ENCODE data around the gene PLSCR3.

PLSCR3 gene

DNA sequence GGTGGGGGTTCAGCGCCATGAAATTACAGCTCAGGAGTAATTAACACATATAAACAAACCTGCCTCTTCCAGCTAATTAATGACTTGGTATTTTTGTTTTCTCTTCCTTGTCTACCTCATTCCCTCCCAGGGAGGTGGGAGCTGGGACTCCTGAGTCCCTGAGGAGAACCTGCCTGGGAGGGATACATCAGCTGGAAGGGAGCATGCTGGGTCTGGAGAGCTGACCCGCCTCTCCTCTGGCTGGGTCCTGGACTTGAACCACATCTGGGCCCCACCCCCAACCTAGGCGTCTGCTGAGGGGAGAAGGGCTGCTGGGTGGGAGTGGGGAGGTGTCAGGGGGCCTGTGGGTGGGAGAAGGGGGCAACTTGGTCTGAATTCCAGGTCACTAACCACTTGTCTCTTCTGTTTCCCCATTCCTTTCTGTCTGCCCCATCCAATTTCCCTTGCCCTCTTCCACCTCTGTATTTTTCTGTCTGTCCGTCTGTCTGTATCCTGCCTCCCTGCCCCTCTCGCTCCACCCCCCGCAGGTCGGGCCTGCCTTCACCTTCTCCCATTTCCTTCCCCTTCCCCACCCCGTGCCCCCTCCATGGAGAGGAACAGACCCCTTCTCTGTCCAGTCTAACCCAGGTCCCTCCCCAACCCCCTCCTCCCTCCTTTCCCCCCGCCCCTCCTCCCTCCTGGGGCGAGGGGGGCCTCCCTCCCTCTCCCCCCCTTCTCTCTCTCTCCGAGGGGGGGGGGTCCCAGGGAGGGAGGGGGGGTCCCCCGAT, 13.3 kb upstream of the PLSCR3 start, which contains the start of gene NLGN2:
TSS of gene NLGN2 (plus strand) at position 361 of the 767 bp plus-strand sequence. CDS start 411 bp downstream, outside the sequence.
- Histone ChIP-seq H3K36me3 (ENCODE audit: control insufficient read depth, insufficient read depth, low read length) (no peaks in the 10 kb centered on the region), H3K79me2 (no peaks in the 10 kb centered on the region), H3K27ac (no peak within 1 kb of the TSS)

GRCh38 chr17:7407082-7407481, 12.8 kb upstream of the PLSCR3 start:
- H3K4me2 ChIP-seq (ENCODE audit: low read length) = no peak overlapping the region
- H3K9ac ChIP-seq = no peak overlapping the region
- H3K27me3 ChIP-seq (ENCODE audit: control insufficient read depth, insufficient read depth, low read length) = no peaks in the 10 kb centered on the region
- no peak overlapping the region for H3K27ac ChIP-seq
- peaks cover 11% of the 10 kb centered on the region for H3K4me1 ChIP-seq
- no peaks in the 10 kb centered on the region for H3K79me2 ChIP-seq
- H2AFZ ChIP-seq = no peak overlapping the region
- no peaks in the 10 kb centered on the region for H3K36me3 ChIP-seq (ENCODE audit: control insufficient read depth, insufficient read depth, low read length)
- no peaks in the 10 kb centered on the region for H3K9me3 ChIP-seq (ENCODE audit: control insufficient read depth, low read length)
- H3K4me3 ChIP-seq (ENCODE audit: low read depth, low read length) = no peak overlapping the region
- TF ChIP-seq CTCF (IDR thresholded peaks at IDR 0.05) = no peak

More for the DNA sequence above, 13.3 kb upstream of the PLSCR3 start, which contains the start of gene NLGN2:
- H3K9me3 ChIP-seq (ENCODE audit: control insufficient read depth, low read length) = no peaks in the 10 kb centered on the region
- H3K4me2 ChIP-seq (ENCODE audit: low read length) = no peak within 1 kb of the TSS
- no peak within 1 kb of the TSS for H3K4me3 ChIP-seq (ENCODE audit: low read depth, low read length)
- H3K4me1 ChIP-seq = peaks cover 11% of the 10 kb centered on the region
- no peak within 1 kb of the TSS for H2AFZ ChIP-seq
- no peaks in the 10 kb centered on the region for H3K27me3 ChIP-seq (ENCODE audit: control insufficient read depth, insufficient read depth, low read length)
- H3K9ac ChIP-seq = no peak within 1 kb of the TSS
- TF ChIP-seq CTCF (IDR thresholded peaks at IDR 0.05) = no peak

GRCh38 chr17:7406235-7406825, 12.0 kb upstream of the PLSCR3 start:
- TF ChIP-seq CTCF (IDR thresholded peaks at IDR 0.05) = no peak
- Histone ChIP-seq H3K36me3 (ENCODE audit: control insufficient read depth, insufficient read depth, low read length) (no peaks in the 10 kb centered on the region), H2AFZ (no peak overlapping the region), H3K4me3 (ENCODE audit: low read depth, low read length) (peak overlapping the region; percentile 65), H3K27me3 (ENCODE audit: control insufficient read depth, insufficient read depth, low read length) (no peaks in the 10 kb centered on the region), H3K9ac (no peak overlapping the region), H3K4me2 (ENCODE audit: low read length) (peak overlapping the region; percentile 87), H3K27ac (peak overlapping the region; percentile 72), H3K79me2 (no peaks in the 10 kb centered on the region), H3K9me3 (ENCODE audit: control insufficient read depth, low read length) (no peaks in the 10 kb centered on the region), H3K4me1 (peaks cover 11% of the 10 kb centered on the region)

DNA sequence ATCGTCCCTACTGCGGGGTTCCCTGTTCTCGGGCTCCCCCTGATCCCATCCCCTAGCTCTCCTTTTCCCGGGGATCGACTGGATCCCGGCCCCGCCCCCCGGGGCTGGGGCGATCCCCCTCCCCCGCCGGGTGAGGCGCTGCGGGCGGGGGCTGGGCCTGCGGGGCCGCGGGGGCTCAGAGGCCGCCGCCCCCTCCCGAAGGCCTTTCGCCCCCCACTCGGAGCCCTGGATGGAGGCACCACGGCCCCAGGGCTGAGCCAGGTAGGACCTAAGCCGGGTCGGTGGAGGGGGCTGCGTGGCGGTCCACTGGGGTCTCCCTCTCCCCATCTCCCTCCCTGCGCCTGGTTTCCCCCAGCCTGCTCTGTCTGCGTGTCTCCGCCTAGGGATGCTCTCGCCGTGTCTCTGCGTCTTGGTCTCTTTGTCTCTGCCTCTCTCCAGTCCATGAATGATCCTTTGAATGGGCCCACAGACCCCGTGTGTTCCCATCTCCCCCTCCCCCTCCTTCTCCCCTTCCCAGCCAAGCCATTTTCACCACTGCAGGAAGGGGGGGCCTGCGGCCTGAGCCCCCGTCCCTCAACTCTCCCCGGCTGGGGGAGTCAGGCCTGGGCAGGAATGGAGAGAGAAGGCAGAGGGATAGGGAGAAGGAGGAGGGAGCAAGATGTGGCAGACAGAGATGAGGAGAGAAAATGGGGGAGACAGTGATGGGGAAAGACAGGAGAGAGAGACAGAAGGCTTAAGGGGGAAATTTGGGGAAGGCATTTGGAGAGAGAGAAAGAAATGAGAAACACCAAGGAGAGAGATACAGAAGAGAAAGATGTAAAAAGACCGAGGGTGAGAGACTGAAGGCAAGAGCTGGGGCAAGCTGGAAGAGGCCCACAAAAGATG, 11.3 kb upstream of the PLSCR3 start:
- Histone ChIP-seq H3K27me3 (ENCODE audit: control insufficient read depth, insufficient read depth, low read length) (no peaks in the 10 kb centered on the region), H3K4me1 (peaks cover 11% of the 10 kb centered on the region), H3K27ac (peak overlapping the region; percentile 72), H3K4me3 (ENCODE audit: low read depth, low read length) (peak overlapping the region; percentile 65), H3K4me2 (ENCODE audit: low read length) (peak overlapping the region; percentile 87), H3K9me3 (ENCODE audit: control insufficient read depth, low read length) (no peaks in the 10 kb centered on the region), H2AFZ (peak overlapping the region; percentile 81), H3K36me3 (ENCODE audit: control insufficient read depth, insufficient read depth, low read length) (no peaks in the 10 kb centered on the region), H3K9ac (no peak overlapping the region), H3K79me2 (peaks cover 3% of the 10 kb centered on the region)
- no peak for TF ChIP-seq CTCF (IDR thresholded peaks at IDR 0.05)

Measured in parathyroid adenoma (tissue), 2 donors.